Omental fat pad (tissue), 4 donors: ENCODE results near the gene IFT122. TPM values are rescaled to one million over a fixed set of nuclear protein-coding genes. Genes with fewer than 3 reads are reported as not detected.

Source experiments
- ATAC-seq: fragments of 150-250 bp; one replicate; pipeline ENCODE4 v1.9.1; 2016; ENCODE audit warnings: mild to moderate bottlenecking, moderate library complexity; ENCODE audit not compliant: low FRiP score
- DNase-seq: peaks from one replicate; pipeline ENCODE4 v3.0.0-alpha.2; 2019; ENCODE audit warnings: low spot score
- total RNA-seq, 4 donors: library from RNA; depleted of rRNA; stranded (reverse); fragments of >200 nt; gene quantifications; one replicate each; pipeline ENCODE4 v1.1.0, GENCODE V29; 2016
- TF ChIP-seq, protein P1 (sequence below), 3 donors: fragments of 450-650 bp; IDR thresholded peaks; one replicate each; pipeline ENCODE4 v1.5.1; 2016 to 2017; ENCODE audit warnings: antibody characterized with exemption in 3 of 3, mild to moderate bottlenecking in 3 of 3, moderate library complexity in 2 of 3

Gene IFT122
- total RNA-seq, 4 donors from 2014 or later: 19.6 to 62.9 (median 28.2) TPM

DNA sequence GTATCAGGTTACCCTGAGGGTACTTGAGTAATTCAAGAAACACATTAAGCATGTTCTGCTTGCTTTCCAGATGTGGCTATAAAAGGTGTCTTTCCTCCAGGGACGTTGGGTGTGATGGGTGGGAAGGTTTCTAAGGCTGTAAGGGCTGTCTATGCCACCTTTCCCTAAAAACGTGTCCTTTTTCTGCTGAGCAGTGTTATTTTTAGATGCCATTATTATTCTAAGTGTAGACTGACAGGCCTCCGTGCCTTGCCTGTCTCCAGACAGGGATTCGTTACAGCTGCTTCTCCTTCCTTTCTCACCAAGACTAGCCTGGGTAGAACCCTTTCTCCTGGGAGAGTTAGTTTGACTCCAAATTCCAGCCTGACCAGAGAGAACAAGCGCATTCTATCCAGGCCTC lies 61.6 kb downstream of the IFT122 start:
- TF ChIP-seq, protein P1, sequence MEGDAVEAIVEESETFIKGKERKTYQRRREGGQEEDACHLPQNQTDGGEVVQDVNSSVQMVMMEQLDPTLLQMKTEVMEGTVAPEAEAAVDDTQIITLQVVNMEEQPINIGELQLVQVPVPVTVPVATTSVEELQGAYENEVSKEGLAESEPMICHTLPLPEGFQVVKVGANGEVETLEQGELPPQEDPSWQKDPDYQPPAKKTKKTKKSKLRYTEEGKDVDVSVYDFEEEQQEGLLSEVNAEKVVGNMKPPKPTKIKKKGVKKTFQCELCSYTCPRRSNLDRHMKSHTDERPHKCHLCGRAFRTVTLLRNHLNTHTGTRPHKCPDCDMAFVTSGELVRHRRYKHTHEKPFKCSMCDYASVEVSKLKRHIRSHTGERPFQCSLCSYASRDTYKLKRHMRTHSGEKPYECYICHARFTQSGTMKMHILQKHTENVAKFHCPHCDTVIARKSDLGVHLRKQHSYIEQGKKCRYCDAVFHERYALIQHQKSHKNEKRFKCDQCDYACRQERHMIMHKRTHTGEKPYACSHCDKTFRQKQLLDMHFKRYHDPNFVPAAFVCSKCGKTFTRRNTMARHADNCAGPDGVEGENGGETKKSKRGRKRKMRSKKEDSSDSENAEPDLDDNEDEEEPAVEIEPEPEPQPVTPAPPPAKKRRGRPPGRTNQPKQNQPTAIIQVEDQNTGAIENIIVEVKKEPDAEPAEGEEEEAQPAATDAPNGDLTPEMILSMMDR (IDR thresholded peaks at IDR 0.05): no peak
- ATAC-seq (no peak), DNase-seq (no peak)

DNA sequence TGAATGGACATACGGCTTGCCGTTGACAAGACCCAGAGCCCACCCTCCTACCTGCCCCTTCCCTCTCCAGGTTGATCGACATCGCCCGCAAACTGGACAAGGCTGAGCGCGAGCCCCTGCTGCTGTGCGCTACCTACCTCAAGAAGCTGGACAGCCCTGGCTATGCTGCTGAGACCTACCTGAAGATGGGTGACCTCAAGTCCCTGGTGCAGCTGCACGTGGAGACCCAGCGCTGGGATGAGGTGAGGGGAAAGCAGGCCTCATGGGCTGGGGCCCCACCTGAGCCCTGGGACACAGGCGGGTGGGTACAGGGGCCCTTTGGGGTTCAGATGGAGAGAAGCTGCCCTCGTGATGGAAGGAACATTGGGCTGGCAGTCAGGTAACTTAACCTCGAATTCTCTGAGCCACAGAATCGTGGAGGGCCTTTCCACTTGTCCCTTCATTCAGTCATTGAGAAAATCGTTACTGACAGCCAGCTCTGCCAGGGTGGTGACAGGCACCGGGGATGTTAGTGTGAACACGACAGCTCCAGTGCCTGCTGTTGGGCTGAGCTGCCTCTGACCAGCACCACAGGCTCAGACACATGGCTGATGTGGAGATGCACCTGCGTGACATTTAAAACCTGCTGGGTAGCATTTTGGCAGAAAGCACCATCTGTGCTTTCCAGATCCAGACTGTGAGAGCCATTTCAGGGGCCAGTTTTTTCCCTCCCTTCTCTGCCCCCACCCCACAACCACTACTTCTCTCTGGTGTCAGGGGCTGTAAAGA lies 62.8 kb downstream of the IFT122 start:
- ATAC-seq: no peak
- no peak for DNase-seq
- TF ChIP-seq, protein P1 (IDR thresholded peaks at IDR 0.05): no peak

DNA sequence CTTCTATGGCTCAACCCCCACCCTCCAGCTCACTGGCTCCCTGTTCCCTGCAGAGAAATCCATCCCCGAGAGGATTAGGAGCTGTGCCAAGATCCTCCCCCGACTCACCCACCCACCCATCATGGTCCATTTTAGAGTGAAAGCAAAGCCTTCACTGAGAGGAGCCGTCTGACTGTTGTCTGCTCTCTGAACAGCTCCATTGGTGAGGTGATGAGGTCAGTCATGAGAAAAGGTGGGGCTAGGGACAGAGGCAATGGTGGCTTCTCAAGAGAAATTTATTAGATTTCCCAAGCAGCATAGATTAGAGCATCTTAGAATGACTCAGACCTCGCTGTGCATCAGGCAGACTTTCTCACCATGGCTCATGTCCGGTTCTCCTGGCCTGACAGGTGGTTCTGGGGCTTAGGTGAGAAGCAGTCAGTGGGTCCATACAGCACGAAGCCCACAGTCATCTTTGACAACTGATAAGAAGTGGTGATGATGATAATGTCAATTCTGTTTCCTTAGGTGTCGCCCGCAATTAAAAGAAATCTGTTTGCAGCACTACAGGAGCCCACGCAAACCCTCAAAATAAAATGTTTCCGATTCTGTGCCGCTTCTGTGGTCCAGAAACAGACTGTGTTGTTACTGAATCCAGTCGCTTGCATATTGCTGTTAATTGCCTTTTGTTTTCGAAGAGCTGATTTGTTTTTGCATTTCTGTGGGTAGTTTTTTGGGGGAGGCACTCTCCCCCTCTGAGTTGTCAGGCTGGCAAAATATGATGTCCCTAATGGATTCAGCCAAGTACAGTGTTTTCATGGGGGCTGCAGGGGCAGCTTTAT lies 63.7 kb downstream of the IFT122 start:
- DNase-seq (no peak), ATAC-seq (no peak)
- TF ChIP-seq, protein P1 (IDR thresholded peaks at IDR 0.05): no peak

DNA sequence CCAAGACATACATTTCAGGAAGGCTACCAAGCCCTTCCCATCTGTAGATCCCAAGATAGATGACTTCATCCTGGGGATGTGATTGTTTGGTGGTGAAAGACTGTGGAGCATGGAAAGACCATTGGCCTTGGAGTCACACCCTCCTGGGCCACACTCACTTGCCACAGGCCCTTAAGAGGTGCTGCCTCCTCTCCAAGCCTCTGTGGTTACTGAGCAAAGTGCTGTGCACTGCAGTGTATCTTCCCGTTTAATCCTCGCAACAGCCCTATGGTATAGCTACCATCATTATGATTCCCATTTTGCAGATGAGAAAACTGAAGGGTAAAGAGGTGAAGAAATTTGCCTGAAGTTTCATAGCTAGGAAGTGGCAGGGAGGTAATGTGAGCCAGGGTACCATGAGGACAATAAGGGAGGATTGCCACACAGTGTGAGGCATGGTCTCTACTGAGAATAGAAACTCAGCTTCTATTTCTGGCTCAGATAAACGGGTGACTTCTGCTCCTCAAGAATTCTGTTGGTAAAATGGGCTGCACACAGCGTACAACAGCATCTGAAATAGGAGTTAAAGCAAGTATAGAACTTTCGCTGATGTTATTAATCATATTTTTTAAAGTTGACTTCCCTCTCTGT lies 64.6 kb downstream of the IFT122 start:
- no peak for DNase-seq
- no peak for ATAC-seq
- TF ChIP-seq, protein P1 (IDR thresholded peaks at IDR 0.05): no peak

DNA sequence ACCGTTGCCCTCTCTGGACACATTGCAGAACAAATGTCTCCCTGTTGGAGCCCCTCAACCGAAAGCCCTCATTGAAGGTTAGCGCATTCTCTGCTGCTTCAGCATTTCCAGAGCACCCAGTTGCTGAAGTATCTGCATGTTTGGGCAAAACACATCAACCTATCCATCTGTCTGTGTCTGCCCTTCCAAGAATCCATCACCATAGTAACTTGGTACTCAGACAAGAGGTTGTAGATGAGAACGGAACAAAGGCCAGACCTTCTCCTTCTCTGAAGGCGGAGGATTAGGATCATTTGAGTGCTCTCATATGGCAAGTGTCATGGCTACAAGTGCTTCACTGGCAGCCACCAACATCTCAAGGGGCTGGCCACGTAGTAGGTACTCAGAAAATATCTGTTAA lies 65.3 kb downstream of the IFT122 start:
- TF ChIP-seq, protein P1 (IDR thresholded peaks at IDR 0.05): no peak
- no peak for DNase-seq
- no peak for ATAC-seq

DNA sequence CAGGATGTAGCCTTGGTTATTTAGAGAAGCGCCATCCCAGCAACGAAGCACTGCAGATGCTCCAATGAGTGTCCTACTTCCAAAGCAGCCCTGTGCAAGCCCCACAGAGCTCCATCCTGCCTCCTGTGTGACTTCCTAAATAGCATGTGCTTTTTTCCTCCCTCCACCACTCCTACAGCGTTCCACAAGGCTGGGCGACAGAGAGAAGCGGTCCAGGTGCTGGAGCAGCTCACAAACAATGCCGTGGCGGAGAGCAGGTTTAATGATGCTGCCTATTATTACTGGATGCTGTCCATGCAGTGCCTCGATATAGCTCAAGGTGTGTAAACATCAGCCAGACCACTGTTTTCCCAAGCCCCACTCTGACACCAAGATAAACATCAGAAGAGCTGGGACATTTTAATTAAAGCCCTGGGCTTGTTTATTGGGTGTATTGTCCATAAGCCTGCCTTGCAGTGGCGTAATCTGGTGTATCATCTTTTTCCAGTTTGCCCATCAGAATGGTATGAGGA lies 66.3 kb downstream of the IFT122 start:
- ATAC-seq: no peak
- TF ChIP-seq, protein P1 (IDR thresholded peaks at IDR 0.05): no peak

More for the DNA sequence above, 66.3 kb downstream of the IFT122 start:
- DNase-seq: no peak
